Dendritic cell treated with granulocyte-macrophage colony-stimulating factor and Interleukin-4, amounts not matched to agents 40 ng/mL and 50 ng/mL, for 4 days (primary cell): ENCODE data around the gene STRAP.
"Not testable (repeated sequence)": the region's sequence is repeated elsewhere in the genome, so short reads cannot be mapped to it uniquely, and the experiment has no call there.

Source experiments
- H3K27ac Mint-ChIP-seq: one replicate; pipeline ENCODE4 v1.8.0; 2022; ENCODE audit warnings: mild to moderate bottlenecking, mixed read lengths
- H3K27me3 Mint-ChIP-seq: one replicate; pipeline ENCODE4 v1.8.0; 2022; ENCODE audit warnings: mild to moderate bottlenecking, mixed read lengths
- H3K36me3 Mint-ChIP-seq: one replicate; pipeline ENCODE4 v1.8.0; 2022; ENCODE audit warnings: low read depth, mixed read lengths
- H3K4me1 Mint-ChIP-seq: one replicate; pipeline ENCODE4 v1.8.0; 2022; ENCODE audit warnings: low read depth, mixed read lengths
- H3K4me3 Mint-ChIP-seq: one replicate; pipeline ENCODE4 v1.8.0; 2022; ENCODE audit warnings: mild to moderate bottlenecking, moderate library complexity, mixed read lengths
- H3K9me3 Mint-ChIP-seq: one replicate; pipeline ENCODE4 v1.8.0; 2022; ENCODE audit warnings: mixed read lengths
- intact Hi-C: fragments of 100-400 bp; cut with micrococcal nuclease; formaldehyde crosslinking; loops from one replicate; pipeline ENCODE4 v1.15.0; 2022

Gene STRAP

DNA sequence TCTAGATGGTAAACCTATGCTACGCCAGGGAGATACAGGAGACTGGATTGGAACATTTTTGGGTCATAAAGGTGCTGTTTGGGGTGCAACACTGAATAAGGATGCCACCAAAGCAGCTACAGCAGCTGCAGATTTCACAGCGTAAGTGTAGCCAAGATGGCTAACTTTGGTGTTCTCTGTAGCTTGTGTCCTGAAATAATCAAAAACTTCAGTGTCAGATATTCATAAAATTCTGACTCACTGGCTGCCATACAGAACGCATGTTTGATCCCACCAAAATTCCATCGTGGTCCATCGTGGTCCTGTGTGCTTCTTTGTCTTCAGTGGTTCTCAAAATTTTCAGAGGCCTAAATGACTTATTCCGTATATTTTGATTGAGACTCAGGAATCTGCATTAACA is 1.3 kb downstream of the STRAP start:
- intact Hi-C loops, result no loop called here
- Mint-ChIP-seq H3K9me3 (no peaks in the 10 kb centered on the region), H3K27me3 (no peaks in the 10 kb centered on the region), H3K4me1 (peaks cover 26% of the 10 kb centered on the region), H3K27ac (peak overlapping the region; percentile 98), H3K4me3 (peak overlapping the region; percentile 86), H3K36me3 (peaks cover 58% of the 10 kb centered on the region)

DNA sequence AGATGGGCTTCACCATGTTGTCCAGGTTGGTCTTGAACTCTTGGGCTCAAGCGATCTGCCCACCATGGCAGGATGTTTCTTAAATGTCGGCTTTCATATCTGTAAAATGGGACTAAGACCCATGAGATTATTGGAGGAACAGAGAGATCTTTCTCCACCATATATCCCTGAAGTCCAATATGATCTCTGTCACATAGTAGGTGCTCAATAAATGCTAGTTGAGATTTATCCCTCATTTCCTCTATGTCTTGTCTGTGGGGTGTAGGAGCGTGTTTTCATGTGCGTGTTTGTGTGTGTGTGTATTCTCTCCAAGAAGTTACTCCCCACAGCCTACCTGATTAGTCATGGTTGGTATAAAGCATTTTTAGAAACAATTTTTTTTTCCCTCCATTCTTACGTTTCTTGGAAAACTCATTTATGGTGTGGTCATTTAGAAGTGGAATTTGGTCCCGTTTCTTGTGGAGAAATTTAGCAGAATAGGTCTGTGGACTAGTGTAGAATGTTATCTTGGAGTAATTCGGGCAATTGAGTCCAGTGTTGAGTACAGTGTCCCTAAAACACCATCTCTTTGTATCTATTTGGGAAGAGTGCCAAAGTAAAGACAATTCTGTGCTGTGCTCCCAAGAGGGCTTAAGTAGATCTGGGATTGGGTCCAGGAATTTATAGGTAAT is 4.3 kb downstream of the STRAP start:
- peaks cover 25% of the 10 kb centered on the region for H3K4me1 Mint-ChIP-seq
- H3K4me3 Mint-ChIP-seq, result no peak overlapping the region
- no peaks in the 10 kb centered on the region for H3K9me3 Mint-ChIP-seq
- H3K27ac Mint-ChIP-seq, result no peak overlapping the region
- peaks cover 88% of the 10 kb centered on the region for H3K36me3 Mint-ChIP-seq
- intact Hi-C loops, result no loop called here
- H3K27me3 Mint-ChIP-seq, result no peaks in the 10 kb centered on the region

DNA sequence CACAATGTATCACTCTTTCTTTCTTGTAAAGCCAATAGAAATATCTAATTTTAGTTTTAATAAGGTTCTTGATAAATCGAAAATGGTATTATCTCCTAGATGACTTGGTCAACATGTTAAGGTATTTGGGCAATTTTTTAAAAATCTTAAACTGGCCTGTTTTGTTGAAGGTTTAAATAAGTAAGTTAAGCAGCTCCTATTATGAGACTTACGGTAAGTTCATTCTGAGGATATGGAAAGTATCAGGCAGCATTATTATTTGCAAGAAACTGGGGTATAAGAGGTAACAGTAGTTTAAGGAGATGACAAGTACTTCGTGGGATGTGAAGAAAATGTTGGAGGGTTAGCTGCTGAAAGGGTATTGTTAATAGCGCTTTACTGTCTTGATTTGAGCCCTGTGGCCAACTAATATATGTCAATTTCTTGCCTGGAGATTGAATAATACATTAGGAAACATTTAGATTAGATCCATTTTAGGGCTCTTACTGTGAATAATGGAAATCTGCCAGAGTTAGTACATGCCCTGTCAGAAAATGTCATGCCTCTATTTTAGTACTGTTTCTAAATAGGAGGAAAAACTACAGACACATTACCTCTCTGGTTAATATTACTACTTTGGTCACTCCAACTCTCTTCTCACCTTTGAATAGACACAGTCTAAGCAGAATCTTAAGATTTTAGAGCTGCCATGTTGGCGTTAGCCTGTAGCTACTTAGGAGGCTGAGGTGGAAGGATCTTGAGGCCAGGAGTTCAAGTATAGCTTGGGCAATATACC is 5.0 kb downstream of the STRAP start:
- Mint-ChIP-seq H3K27ac (no peak overlapping the region), H3K4me1 (peaks cover 21% of the 10 kb centered on the region), H3K36me3 (peaks cover 88% of the 10 kb centered on the region), H3K9me3 (no peaks in the 10 kb centered on the region), H3K27me3 (no peaks in the 10 kb centered on the region), H3K4me3 (no peak overlapping the region)
- intact Hi-C loops, result no loop called here

DNA sequence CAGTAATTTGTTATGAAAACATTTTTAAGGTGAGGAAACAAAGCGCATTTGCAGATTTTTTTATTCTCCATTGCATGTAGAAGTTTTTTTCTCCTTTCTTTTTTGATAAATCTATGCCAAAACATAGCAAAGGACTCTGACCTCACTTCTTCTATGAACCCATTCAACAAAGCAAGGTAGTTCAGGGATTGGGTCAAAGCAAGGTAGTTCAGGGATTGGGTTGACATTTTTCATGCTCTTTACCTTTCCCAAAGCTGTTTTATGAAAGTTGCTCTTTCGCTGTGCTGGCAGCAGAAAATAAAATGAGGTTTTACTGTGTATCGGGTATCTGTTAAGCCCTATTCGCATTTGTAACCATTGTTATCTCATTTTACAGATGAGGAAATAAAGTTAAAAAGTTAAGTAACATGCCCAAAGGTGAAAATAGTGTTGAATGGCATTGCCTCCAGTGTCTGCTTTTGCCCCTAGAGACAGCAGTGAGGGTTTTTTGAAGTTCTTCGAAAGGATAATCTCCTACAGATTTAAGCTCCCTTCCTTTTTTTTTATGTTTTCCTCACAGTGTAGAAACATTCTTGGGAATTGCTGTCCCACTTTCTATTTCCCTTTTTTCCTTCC is 10.6 kb downstream of the STRAP start:
- H3K9me3 Mint-ChIP-seq, result no peaks in the 10 kb centered on the region
- H3K4me3 Mint-ChIP-seq, result no peak overlapping the region
- H3K36me3 Mint-ChIP-seq, result peaks cover 70% of the 10 kb centered on the region
- H3K4me1 Mint-ChIP-seq, result peaks cover 12% of the 10 kb centered on the region
- H3K27ac Mint-ChIP-seq, result no peak overlapping the region
- intact Hi-C loops, result no loop called here
- H3K27me3 Mint-ChIP-seq, result no peaks in the 10 kb centered on the region

DNA sequence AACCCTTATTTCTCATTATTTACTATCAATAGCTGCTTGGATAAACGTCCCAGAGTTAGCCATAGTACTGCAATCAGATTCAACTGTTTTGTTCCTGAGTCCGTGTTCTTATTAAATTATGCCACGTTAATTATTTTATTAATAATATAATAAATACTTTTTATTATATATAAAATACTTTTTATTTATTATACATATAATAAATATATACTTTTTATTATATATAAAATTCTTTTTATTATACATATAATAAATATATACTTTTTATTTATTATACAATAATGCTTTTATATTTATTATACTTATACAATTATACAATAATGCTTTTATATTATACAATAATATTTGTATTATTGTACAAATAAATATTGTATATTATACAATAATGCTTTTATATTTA is 11.1 kb downstream of the STRAP start:
- H3K4me1 Mint-ChIP-seq, result peaks cover 7% of the 10 kb centered on the region
- intact Hi-C loops, result no loop called here
- no peaks in the 10 kb centered on the region for H3K27me3 Mint-ChIP-seq

DNA sequence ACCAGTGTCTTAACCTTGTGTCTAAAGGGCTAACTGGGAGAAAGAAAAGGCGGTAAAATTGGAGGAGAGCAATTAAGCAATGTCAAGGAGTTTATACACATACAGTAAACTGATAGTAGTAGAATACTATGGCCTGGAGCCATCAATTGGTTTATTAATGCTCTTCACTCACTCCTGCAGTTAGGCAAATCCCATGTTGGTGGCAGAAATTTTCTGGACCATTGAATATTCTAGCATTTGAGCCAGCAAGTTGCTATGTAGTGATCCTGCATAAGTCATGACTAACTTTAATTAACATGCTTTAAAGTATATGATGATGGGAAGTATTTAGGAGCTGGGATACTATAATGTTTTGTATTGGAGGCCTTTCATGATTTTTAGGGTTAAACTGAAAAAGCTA is 14.7 kb downstream of the STRAP start:
- H3K36me3 Mint-ChIP-seq, result peaks cover 66% of the 10 kb centered on the region
- H3K27ac Mint-ChIP-seq, result no peak overlapping the region
- no peak overlapping the region for H3K4me3 Mint-ChIP-seq
- H3K27me3 Mint-ChIP-seq, result no peaks in the 10 kb centered on the region
- peaks cover 5% of the 10 kb centered on the region for H3K4me1 Mint-ChIP-seq
- intact Hi-C loops, result no loop called here
- no peaks in the 10 kb centered on the region for H3K9me3 Mint-ChIP-seq

More for the DNA sequence above, 11.1 kb downstream of the STRAP start:
- Mint-ChIP-seq H3K36me3 (peaks cover 69% of the 10 kb centered on the region), H3K9me3 (no peaks in the 10 kb centered on the region), H3K27ac (no peak overlapping the region), H3K4me3 (no peak overlapping the region)

DNA sequence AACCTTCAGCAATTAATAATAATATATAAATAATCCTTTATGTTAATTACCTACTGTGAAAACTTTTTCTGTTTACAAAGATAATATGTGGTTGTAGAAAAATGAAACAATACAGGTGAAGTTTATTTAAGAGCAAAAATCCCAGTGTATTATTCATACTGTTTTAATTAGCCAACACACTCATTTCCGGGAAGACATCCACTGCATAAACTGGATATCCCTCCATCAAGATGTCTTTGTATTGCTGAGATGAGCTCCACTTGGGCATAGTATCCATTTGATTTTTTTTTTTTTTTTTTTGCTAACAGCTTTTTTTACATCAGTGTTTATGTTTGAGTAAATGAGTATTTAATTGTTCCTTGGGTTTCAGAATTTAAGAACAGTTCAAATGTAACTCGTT is 15.2 kb downstream of the STRAP start:
- no peaks in the 10 kb centered on the region for H3K27me3 Mint-ChIP-seq
- peaks cover 70% of the 10 kb centered on the region for H3K36me3 Mint-ChIP-seq
- no peaks in the 10 kb centered on the region for H3K9me3 Mint-ChIP-seq
- intact Hi-C loops, result no loop called here
- H3K27ac Mint-ChIP-seq, result no peak overlapping the region
- H3K4me1 Mint-ChIP-seq, result peaks cover 5% of the 10 kb centered on the region
- no peak overlapping the region for H3K4me3 Mint-ChIP-seq

DNA sequence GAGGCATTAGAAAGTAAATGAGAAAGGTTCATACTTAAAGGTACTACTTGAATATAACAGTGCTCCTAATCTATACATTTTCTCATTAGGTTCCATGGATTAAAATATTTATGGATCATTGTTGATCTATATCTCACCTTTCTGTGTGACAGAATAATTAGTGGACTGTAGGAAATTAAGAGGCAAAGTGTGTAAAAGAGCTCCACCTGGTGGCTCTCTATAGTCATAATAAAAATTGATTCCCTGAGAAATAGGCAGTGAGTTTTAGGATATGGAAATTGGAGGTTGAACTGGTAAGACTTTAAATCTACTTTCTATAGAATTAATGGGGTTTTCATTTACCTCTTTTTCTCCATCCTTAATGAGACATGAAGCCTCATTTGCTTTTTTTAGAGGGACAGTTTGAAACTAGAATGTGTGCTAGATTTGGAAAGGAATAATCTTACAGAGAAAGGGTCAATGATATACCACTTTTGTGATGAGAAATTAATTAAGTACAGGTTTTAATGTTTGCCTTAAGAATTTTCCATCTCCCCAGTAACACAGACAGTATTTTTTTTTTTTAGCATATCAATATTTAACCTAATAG is 17.2 kb downstream of the STRAP start:
- no peaks in the 10 kb centered on the region for H3K4me1 Mint-ChIP-seq
- peaks cover 66% of the 10 kb centered on the region for H3K36me3 Mint-ChIP-seq
- intact Hi-C loops, result loop anchor here (1.0 kb wide), 1 partner anchor 43 kb away; no protein-coding TSS in a partner anchor
- no peaks in the 10 kb centered on the region for H3K9me3 Mint-ChIP-seq
- no peaks in the 10 kb centered on the region for H3K27me3 Mint-ChIP-seq
- no peak overlapping the region for H3K27ac Mint-ChIP-seq
- no peak overlapping the region for H3K4me3 Mint-ChIP-seq

DNA sequence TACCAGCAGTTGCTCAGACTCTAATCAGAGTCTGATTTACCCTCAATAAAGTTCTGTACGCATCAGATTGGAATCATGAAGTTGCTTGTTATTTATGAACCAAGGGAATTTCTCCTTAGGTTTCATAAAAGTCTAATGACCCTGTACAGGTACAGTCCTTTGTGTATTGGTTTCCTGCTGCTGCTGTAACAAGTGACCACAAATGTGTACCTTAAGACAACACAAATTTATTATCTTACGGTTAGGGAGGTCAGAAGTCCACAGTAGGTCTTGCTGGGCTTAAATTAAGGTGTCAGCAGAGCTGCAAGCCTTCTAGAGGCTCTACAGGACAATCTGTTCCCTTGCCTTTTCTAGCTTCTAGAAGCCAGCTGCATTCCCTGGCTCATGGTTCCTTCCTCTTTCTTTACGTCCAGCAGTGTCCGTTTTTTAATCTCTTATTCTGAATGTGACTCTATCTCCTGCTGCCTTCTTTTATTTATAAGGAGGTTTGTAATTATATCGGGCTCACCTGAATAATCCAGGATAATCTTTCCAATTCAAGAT is 22.3 kb downstream of the STRAP start:
- peaks cover 37% of the 10 kb centered on the region for H3K36me3 Mint-ChIP-seq

DNA sequence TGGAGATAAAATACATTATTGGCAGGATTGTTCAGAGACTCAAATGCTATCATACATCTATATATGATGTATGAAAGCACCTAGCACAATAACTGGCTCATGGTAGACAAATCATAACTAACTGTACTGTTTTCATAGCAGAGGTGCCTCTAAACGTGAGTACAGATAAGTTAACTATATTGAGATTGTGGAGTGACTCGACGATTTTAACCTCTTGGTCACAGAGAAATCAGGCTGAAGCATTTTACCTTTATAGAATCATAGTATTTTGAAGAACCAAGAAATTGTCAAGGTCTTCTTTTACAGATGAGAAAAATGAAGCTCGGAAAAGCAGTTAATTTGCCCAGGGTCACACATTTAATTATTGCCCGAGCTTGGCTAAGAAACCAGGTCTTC is 28.3 kb downstream of the STRAP start:
- intact Hi-C loops, result no loop called here
- Mint-ChIP-seq H3K36me3 (no peaks in the 10 kb centered on the region), H3K9me3 (no peaks in the 10 kb centered on the region), H3K27me3 (no peaks in the 10 kb centered on the region), H3K4me1 (peaks cover 13% of the 10 kb centered on the region), H3K27ac (peak overlapping the region; percentile 92), H3K4me3 (no peak overlapping the region)

More for the DNA sequence above, 22.3 kb downstream of the STRAP start:
- peaks cover 5% of the 10 kb centered on the region for H3K4me1 Mint-ChIP-seq
- intact Hi-C loops, result no loop called here
- H3K4me3 Mint-ChIP-seq, result no peak overlapping the region
- no peaks in the 10 kb centered on the region for H3K27me3 Mint-ChIP-seq
- no peaks in the 10 kb centered on the region for H3K9me3 Mint-ChIP-seq
- H3K27ac Mint-ChIP-seq, result no peak overlapping the region

DNA sequence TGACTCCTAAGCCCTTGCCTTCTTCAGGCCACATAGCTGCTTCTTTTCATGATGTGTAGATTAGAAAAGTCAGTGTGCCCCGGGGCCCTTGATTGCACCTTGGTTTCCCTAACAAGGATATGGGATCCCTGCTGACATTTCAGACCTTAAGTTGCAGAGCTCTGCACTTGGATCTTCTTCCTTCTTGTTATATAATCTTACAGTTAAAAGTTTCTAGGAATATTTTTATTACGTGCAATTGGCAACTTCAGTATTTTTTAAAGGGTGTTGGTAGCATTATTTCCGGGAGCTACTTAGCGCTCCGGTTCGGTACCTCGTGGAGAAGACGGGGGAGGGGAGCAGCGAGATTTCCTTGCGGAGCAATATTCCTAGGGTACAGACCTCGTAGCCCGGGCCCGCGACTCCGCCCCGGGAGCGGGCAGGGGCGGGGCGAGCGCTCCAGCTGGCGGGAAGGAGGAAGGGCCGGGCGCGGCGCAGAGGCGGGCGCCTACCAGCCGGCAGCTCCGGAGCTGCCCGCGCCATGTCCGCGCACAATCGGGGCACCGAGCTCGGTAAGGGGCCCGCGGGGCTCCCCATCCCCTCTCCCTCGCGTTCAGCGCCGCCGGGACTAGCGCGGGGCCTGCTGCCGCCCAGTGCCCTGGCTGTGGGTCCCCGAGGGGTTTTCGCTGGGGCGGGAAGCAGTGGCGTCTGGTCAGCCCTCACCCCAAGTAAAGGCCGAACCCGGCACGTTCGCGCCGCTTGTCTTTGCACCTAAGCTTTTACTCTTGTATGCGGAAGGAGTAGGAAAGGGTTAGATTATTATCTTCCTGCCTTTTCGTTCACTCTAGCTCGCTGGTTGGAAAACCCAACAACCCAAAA is 28.9 kb downstream of the STRAP start, which contains the start of gene DERA:
Gene DERA, plus strand, starts transcription at position 469 of the 858 bp plus-strand sequence. Its CDS starts 52 bp downstream, at position 521.
- Mint-ChIP-seq H3K4me1 (peaks cover 13% of the 10 kb centered on the region), H3K36me3 (no peaks in the 10 kb centered on the region), H3K27me3 (no peaks in the 10 kb centered on the region), H3K4me3 (peak within 1 kb of the TSS; percentile 84), H3K9me3 (no peaks in the 10 kb centered on the region), H3K27ac (peak within 1 kb of the TSS; percentile 92)
- intact Hi-C loops, result loop anchor here (1.0 kb wide), 1 partner anchor 29 kb away; the partner anchor contains the start of gene STRAP

DNA sequence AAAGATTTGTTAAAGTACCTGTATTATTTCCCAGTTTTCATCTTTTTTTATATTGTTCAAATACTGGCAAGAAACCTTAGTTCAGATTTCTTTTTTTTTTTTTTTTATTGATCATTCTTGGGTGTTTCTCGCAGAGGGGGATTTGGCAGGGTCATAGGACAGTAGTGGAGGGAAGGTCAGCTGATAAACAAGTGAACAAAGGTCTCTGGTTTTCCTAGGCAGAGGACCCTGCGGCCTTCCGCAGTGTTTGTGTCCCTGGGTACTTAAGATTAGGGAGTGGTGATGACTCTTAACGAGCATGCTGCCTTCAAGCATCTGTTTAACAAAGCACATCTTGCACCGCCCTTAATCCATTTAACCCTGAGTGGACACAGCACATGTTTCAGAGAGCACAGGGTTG is 29.7 kb downstream of the STRAP start:
- H3K4me1 Mint-ChIP-seq, result peaks cover 13% of the 10 kb centered on the region
- H3K9me3 Mint-ChIP-seq, H3K36me3 Mint-ChIP-seq, H3K27me3 Mint-ChIP-seq: not testable (repeated sequence)
- intact Hi-C loops, result loop anchor here (1.0 kb wide), 1 partner anchor 30 kb away; the partner anchor contains the start of gene STRAP
- peak overlapping the region; percentile 92 for H3K27ac Mint-ChIP-seq
- H3K4me3 Mint-ChIP-seq, result peak overlapping the region; percentile 84

DNA sequence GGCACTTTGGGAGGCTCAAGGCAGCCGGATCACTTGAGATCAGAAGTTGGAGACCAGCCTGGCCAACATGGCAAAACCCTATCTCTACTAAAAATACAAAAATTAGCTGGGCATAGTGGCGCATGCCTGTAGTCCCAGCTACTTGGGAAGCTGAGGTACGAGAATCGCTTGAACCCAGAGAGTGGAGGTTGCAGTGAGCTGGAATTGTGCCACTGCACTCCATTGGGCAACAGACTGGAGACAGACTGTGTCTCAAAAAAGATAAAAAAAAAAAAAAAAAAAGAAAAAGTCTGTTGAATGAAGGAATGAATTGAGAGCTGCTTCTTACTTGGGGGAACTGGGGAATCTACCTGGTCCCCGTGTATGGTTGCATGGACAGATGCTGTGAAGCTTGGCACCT is 31.9 kb downstream of the STRAP start:
- H3K9me3 Mint-ChIP-seq, H3K4me3 Mint-ChIP-seq, intact Hi-C loops, H3K27me3 Mint-ChIP-seq, H3K27ac Mint-ChIP-seq: not testable (repeated sequence)
- H3K4me1 Mint-ChIP-seq, result peaks cover 13% of the 10 kb centered on the region
- H3K36me3 Mint-ChIP-seq, result peaks cover 12% of the 10 kb centered on the region
